Suprapubic skin (tissue), 4 donors: ENCODE measurements around the gene PCDHB10. TPM values are rescaled to one million over a fixed set of nuclear protein-coding genes. Genes with fewer than 3 reads are reported as not detected.
"Not testable (repeated sequence)": the region's sequence is repeated elsewhere in the genome, so short reads cannot be mapped to it uniquely, and the experiment has no call there.

Source experiments
- DNase-seq, 2 donors: peaks; one replicate each; pipeline ENCODE4 v3.0.0-alpha.2; 2019; ENCODE audit warnings: low spot score in 2 of 2
- H3K27ac ChIP-seq: fragments of 200-600 bp; sonication (generic); one replicate; pipeline ENCODE4 v1.5.1; 2019
- H3K27me3 ChIP-seq: fragments of 200-600 bp; sonication (generic); one replicate; pipeline ENCODE4 v1.5.1; 2019
- H3K36me3 ChIP-seq: fragments of 200-600 bp; sonication (generic); one replicate; pipeline ENCODE4 v1.5.1; 2019
- H3K4me1 ChIP-seq: fragments of 200-600 bp; sonication (generic); one replicate; pipeline ENCODE4 v1.5.1; 2019
- H3K4me3 ChIP-seq: fragments of 200-600 bp; sonication (generic); one replicate; pipeline ENCODE4 v1.5.1; 2019; ENCODE audit warnings: mild to moderate bottlenecking
- H3K9me3 ChIP-seq: fragments of 200-600 bp; sonication (generic); one replicate; pipeline ENCODE4 v1.5.1; 2019
- EP300 ChIP-seq: sonication (generic); formaldehyde crosslinking; IDR thresholded peaks from one replicate; pipeline ENCODE4 v1.6.1; 2017; ENCODE audit warnings: antibody characterized with exemption
- POLR2A ChIP-seq, 2 donors: fragments of 450-650 bp; IDR thresholded peaks; one replicate each; pipeline ENCODE4 v1.6.1; 2017; ENCODE audit warnings: antibody characterized with exemption in 2 of 2, mild to moderate bottlenecking in 2 of 2, moderate library complexity in 2 of 2
- POLR2AphosphoS5 ChIP-seq, 3 donors: sonication (generic); formaldehyde crosslinking; IDR thresholded peaks; one replicate each; pipeline ENCODE4 v1.6.1; 2017; ENCODE audit warnings: antibody characterized with exemption in 3 of 3
- WGBS: methylation state at CpG from one replicate; pipeline ENCODE4 v1.1.5; 2018; 5-methylcytosine and 5-hydroxymethylcytosine counted together
- total RNA-seq, 4 donors: library from RNA; depleted of rRNA; stranded (reverse); fragments of >200 nt; gene quantifications; one replicate each; pipeline ENCODE4 v1.1.0, GENCODE V29; 2016
- TF ChIP-seq, protein P1 (sequence below), 2 donors: fragments of 200-600 bp in 1 of 2; fragments of 450-650 bp in 1 of 2; sonication (generic) in 1 of 2; IDR thresholded peaks; one replicate each; pipeline ENCODE4 v1.5.1; 2016 to 2019; ENCODE audit warnings: antibody characterized with exemption in 2 of 2, mild to moderate bottlenecking in 1 of 2, moderate library complexity in 1 of 2

PCDHB10 gene
- total RNA-seq, 4 donors from 2014 or later = 0.60 to 1.4 (median 1.2) TPM

DNA sequence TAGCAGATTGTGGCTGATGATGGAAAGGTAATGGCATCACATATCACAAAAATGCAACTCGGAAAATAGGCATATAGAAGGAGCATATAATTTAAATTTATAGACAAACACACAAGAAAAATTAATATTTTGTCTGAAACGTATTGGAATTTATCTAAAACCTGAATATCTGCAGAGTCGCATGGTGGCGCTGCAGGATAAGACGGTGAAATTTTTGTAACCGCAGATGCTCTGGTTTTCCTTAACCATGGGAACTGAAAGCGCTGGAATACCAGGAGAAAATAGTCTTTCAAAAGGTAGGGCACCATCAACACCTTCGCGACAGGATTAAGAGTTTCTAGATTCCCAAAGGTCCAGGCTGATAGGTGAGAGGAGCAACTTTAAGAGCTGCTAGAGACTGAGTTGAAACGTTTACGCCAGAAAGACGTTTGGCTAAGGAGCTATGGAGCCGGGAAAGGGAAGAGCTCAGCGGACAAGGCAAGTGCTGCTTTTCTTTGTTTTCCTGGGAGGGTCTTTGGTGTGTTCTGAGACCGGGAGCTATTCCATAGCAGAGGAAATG lies 42.0 kb downstream of the PCDHB10 start:
- Histone ChIP-seq H3K36me3 (no peaks in the 10 kb centered on the region), H3K9me3 (peaks cover 67% of the 10 kb centered on the region), H3K27ac (no peak overlapping the region), H3K4me3 (peak overlapping the region; percentile 13), H3K4me1 (no peaks in the 10 kb centered on the region), H3K27me3 (no peaks in the 10 kb centered on the region)
- DNase-seq = no peak
- TF ChIP-seq, protein P1, sequence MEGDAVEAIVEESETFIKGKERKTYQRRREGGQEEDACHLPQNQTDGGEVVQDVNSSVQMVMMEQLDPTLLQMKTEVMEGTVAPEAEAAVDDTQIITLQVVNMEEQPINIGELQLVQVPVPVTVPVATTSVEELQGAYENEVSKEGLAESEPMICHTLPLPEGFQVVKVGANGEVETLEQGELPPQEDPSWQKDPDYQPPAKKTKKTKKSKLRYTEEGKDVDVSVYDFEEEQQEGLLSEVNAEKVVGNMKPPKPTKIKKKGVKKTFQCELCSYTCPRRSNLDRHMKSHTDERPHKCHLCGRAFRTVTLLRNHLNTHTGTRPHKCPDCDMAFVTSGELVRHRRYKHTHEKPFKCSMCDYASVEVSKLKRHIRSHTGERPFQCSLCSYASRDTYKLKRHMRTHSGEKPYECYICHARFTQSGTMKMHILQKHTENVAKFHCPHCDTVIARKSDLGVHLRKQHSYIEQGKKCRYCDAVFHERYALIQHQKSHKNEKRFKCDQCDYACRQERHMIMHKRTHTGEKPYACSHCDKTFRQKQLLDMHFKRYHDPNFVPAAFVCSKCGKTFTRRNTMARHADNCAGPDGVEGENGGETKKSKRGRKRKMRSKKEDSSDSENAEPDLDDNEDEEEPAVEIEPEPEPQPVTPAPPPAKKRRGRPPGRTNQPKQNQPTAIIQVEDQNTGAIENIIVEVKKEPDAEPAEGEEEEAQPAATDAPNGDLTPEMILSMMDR (IDR thresholded peaks at IDR 0.05) = no peak
- no peak for TF ChIP-seq POLR2A (IDR thresholded peaks at IDR 0.05)
- TF ChIP-seq EP300 = no peak
- no peak for TF ChIP-seq POLR2AphosphoS5 (IDR thresholded peaks at IDR 0.05)
- WGBS = 9% methylated on average over 15 of the region's 15 CpGs

DNA sequence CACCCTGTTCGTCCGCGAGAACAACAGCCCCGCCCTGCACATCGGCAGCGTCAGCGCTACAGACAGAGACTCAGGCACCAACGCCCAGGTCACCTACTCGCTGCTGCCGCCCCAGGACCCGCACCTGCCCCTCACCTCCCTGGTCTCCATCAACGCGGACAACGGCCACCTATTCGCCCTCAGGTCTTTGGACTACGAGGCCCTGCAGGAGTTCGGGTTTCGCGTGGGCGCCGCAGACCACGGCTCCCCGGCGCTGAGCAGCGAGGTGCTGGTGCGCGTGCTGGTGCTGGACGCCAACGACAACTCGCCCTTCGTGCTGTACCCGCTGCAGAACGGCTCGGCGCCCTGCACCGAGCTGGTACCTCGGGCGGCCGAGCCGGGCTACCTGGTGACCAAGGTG lies 43.8 kb downstream of the PCDHB10 start:
- H3K9me3 ChIP-seq = peaks cover 78% of the 10 kb centered on the region

DNA sequence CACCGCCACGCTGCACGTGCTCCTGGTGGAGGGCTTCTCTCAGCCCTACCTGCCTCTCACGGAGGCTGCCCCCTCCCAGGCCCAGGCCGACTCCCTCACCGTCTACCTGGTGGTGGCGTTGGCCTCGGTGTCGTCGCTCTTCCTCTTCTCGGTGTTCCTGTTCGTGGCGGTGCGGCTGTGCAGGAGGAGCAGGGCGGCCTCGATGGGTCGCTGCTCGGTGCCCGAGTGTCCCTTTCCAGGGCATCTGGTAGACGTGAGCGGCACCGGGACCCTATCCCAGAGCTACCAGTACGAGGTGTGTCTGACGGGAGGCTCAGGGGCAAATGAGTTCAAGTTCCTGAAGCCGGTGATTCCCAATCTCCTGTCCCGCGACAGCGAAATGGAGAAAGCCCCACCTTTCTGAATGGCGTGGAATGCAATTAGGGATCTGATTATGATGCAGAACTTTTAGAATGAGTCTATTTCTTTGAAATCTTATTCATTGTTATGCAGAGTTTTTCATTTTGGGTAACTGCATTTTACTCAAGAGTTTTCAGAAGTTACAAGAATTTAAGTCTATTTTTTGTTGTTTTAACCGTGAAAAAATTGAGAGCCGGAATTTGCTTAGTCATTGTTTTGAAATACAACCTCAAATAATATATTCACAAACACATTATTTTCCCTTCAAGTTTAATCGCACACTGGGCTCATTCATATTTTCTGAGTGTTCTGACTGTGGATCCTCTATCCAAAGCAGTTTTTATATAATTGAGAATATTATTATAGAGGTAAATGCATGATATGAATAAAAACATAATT lies 44.6 kb downstream of the PCDHB10 start:
- TF ChIP-seq EP300 (no peak), POLR2A (IDR thresholded peaks at IDR 0.05) (no peak), POLR2AphosphoS5 (IDR thresholded peaks at IDR 0.05) (no peak)
- TF ChIP-seq, protein P1 (IDR thresholded peaks at IDR 0.05) = no peak
- Histone ChIP-seq H3K4me3 (no peak overlapping the region), H3K27ac (no peak overlapping the region), H3K4me1 (no peaks in the 10 kb centered on the region), H3K36me3 (no peaks in the 10 kb centered on the region), H3K27me3 (no peaks in the 10 kb centered on the region), H3K9me3 (peaks cover 83% of the 10 kb centered on the region)
- 23% methylated on average over 13 of the region's 32 CpGs for WGBS
- no peak for DNase-seq

More for the DNA sequence above, 43.8 kb downstream of the PCDHB10 start:
- H3K4me1 ChIP-seq, H3K27ac ChIP-seq, H3K27me3 ChIP-seq, DNase-seq, H3K36me3 ChIP-seq, H3K4me3 ChIP-seq: not testable (repeated sequence)
- 25% methylated on average over 4 of the region's 40 CpGs for WGBS

DNA sequence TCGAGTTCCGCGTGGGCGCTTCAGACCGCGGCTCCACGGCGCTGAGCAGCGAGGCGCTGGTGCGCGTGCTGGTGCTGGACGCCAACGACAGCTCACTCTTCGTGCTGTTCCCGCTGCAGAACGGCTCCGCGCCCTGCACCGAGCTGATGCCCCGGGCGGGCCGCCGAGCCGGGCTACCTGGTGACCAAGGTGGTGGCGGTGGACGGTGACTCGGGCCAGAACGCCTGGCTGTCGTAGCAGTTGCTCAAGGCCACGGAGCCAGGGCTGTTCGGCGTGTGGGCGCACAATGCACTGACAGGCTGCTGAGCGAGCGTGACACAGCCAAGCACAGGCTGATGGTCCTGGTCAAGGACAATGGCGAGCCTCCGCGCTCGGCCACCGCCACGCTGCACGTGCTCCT lies 49.3 kb downstream of the PCDHB10 start:
- TF ChIP-seq, protein P1 (IDR thresholded peaks at IDR 0.05) = no peak
- no peak for TF ChIP-seq EP300
- TF ChIP-seq POLR2AphosphoS5 (IDR thresholded peaks at IDR 0.05) = no peak
- no peak for TF ChIP-seq POLR2A (IDR thresholded peaks at IDR 0.05)
- no peaks in the 10 kb centered on the region for H3K36me3 ChIP-seq
- no peaks in the 10 kb centered on the region for H3K27me3 ChIP-seq
- DNase-seq = no peak
- H3K9me3 ChIP-seq = peaks cover 85% of the 10 kb centered on the region
- 32% methylated on average over 18 of the region's 43 CpGs for WGBS
- H3K27ac ChIP-seq = no peak overlapping the region
- H3K4me3 ChIP-seq = no peak overlapping the region
- no peaks in the 10 kb centered on the region for H3K4me1 ChIP-seq

Other genes with a start within 250 kb of the PCDHB10 start
- under 1 TPM in 1 of 4 donors, not detected in 3; 0.13 TPM for gene PCDHAC2, start 225.9 kb upstream of the PCDHB10 start, total RNA-seq
- not detected for gene PCDHB1, start 141.0 kb upstream of the PCDHB10 start, total RNA-seq
- 1 to 10 TPM; 2.2 to 5.4 (median 4.2) TPM for gene PCDHB2, start 97.7 kb upstream of the PCDHB10 start, total RNA-seq
- 1 to 10 TPM; 1.1 to 2.5 (median 2.0) TPM for gene PCDHB3, start 91.9 kb upstream of the PCDHB10 start, total RNA-seq
- gene PCDHB4, start 70.5 kb upstream of the PCDHB10 start, total RNA-seq = 1 to 10 TPM; 1.8 to 5.6 (median 2.0) TPM
- 1 to 10 TPM in 2 of 4 donors, under 1 TPM in 2; 0.72 to 6.2 (median 1.9) TPM for gene PCDHB5, start 57.1 kb upstream of the PCDHB10 start, total RNA-seq
- 1 to 10 TPM in 2 of 4 donors, under 1 TPM in 1, not detected in 1; 0.76 to 2.2 (median 1.7) TPM for gene PCDHB6, start 42.3 kb upstream of the PCDHB10 start, total RNA-seq
- 1 to 10 TPM in 1 of 4 donors, under 1 TPM in 3; 0.49 to 1.2 (median 0.78) TPM for gene PCDHB7, start 19.7 kb upstream of the PCDHB10 start, total RNA-seq
- under 1 TPM in 3 of 4 donors, not detected in 1; 0.62 to 0.93 (median 0.68) TPM for gene PCDHB8, start 14.6 kb upstream of the PCDHB10 start, total RNA-seq
- 1 to 10 TPM; 2.9 to 4.8 (median 3.2) TPM for gene PCDHB16, start 10.0 kb upstream of the PCDHB10 start, total RNA-seq
- 1 to 10 TPM; 1.1 to 3.2 (median 2.5) TPM for gene PCDHB9, start 5.2 kb upstream of the PCDHB10 start, total RNA-seq
- 1 to 10 TPM in 3 of 4 donors, under 1 TPM in 1; 0.98 to 2.8 (median 1.2) TPM for gene PCDHB11, start 7.3 kb downstream of the PCDHB10 start, total RNA-seq
- 1 to 10 TPM in 1 of 4 donors, under 1 TPM in 3; 0.83 to 2.2 (median 0.95) TPM for gene PCDHB12, start 16.4 kb downstream of the PCDHB10 start, total RNA-seq
- gene PCDHB13, start 21.6 kb downstream of the PCDHB10 start, total RNA-seq = 1 to 10 TPM; 5.9 to 10.0 (median 6.2) TPM
- 1 to 10 TPM; 2.5 to 6.5 (median 6.0) TPM for gene PCDHB14, start 31.0 kb downstream of the PCDHB10 start, total RNA-seq
- 1 to 10 TPM in 3 of 4 donors, under 1 TPM in 1; 0.68 to 2.3 (median 1.6) TPM for gene PCDHB15, start 53.0 kb downstream of the PCDHB10 start, total RNA-seq
- 1 to 10 TPM in 2 of 4 donors, under 1 TPM in 2; 0.57 to 4.5 (median 0.99) TPM for gene SLC25A2, start 111.7 kb downstream of the PCDHB10 start, total RNA-seq
- 10 to 100 TPM; 47.3 to 70.3 (median 62.7) TPM for gene TAF7, start 128.4 kb downstream of the PCDHB10 start, total RNA-seq
- gene PCDHGA1, start 138.2 kb downstream of the PCDHB10 start, total RNA-seq = under 1 TPM; 0.26 to 0.38 (median 0.33) TPM
- gene PCDHGA2, start 146.4 kb downstream of the PCDHB10 start, total RNA-seq = 1 to 10 TPM; 2.0 to 3.4 (median 2.9) TPM
- gene PCDHGA3, start 151.5 kb downstream of the PCDHB10 start, total RNA-seq = 1 to 10 TPM; 1.3 to 2.3 (median 1.7) TPM
- 1 to 10 TPM; 1.2 to 4.3 (median 2.8) TPM for gene PCDHGB1, start 157.7 kb downstream of the PCDHB10 start, total RNA-seq
- gene PCDHGA4, start 162.7 kb downstream of the PCDHB10 start, total RNA-seq = 1 to 10 TPM; 2.0 to 5.6 (median 3.2) TPM
- 1 to 10 TPM; 2.6 to 6.5 (median 3.8) TPM for gene PCDHGB2, start 167.6 kb downstream of the PCDHB10 start, total RNA-seq
- gene PCDHGA5, start 171.8 kb downstream of the PCDHB10 start, total RNA-seq = 1 to 10 TPM; 1.5 to 4.0 (median 2.7) TPM
- 1 to 10 TPM; 4.3 to 9.7 (median 7.5) TPM for gene PCDHGB3, start 177.9 kb downstream of the PCDHB10 start, total RNA-seq
- gene PCDHGA6, start 181.5 kb downstream of the PCDHB10 start, total RNA-seq = 1 to 10 TPM; 3.3 to 7.3 (median 5.3) TPM
- gene PCDHGA7, start 190.4 kb downstream of the PCDHB10 start, total RNA-seq = 1 to 10 TPM; 2.7 to 5.6 (median 4.5) TPM
- 10 to 100 TPM in 1 of 4 donors, 1 to 10 TPM in 3; 4.1 to 10.3 (median 7.2) TPM for gene PCDHGB4, start 195.3 kb downstream of the PCDHB10 start, total RNA-seq
- gene PCDHGA8, start 200.3 kb downstream of the PCDHB10 start, total RNA-seq = 1 to 10 TPM; 1.1 to 5.1 (median 2.1) TPM
- gene PCDHGB5, start 205.6 kb downstream of the PCDHB10 start, total RNA-seq = 10 to 100 TPM; 13.3 to 27.4 (median 15.3) TPM
- 10 to 100 TPM in 1 of 4 donors, 1 to 10 TPM in 3; 4.9 to 20.8 (median 7.9) TPM for gene PCDHGA9, start 210.4 kb downstream of the PCDHB10 start, total RNA-seq
- 10 to 100 TPM in 1 of 4 donors, 1 to 10 TPM in 3; 4.5 to 13.8 (median 8.2) TPM for gene PCDHGB6, start 215.7 kb downstream of the PCDHB10 start, total RNA-seq
- gene PCDHGA10, start 220.6 kb downstream of the PCDHB10 start, total RNA-seq = 10 to 100 TPM in 2 of 4 donors, 1 to 10 TPM in 2; 7.0 to 23.6 (median 10.3) TPM
- gene PCDHGB7, start 225.3 kb downstream of the PCDHB10 start, total RNA-seq = 10 to 100 TPM in 2 of 4 donors, 1 to 10 TPM in 2; 9.2 to 18.3 (median 9.9) TPM
- 10 to 100 TPM in 1 of 4 donors, 1 to 10 TPM in 3; 3.4 to 14.3 (median 6.9) TPM for gene PCDHGA11, start 228.7 kb downstream of the PCDHB10 start, total RNA-seq
- gene PCDHGA12, start 238.2 kb downstream of the PCDHB10 start, total RNA-seq = 10 to 100 TPM in 1 of 4 donors, 1 to 10 TPM in 3; 2.9 to 13.4 (median 6.6) TPM